Smooth muscle cell (in vitro differentiated cells): Measurements from ENCODE around the gene CHST8. TPM values are rescaled to one million over a fixed set of nuclear protein-coding genes. Genes with fewer than 3 reads are reported as not detected.

Experiments used
- DNase-seq: peaks from one replicate; lab custom pipeline; 2025; ENCODE audit not compliant: unreplicated experiment; lab: John Stamatoyannopoulos, UW
- H2AFZ ChIP-seq: fragments of 200-600 bp; sonication (generic); 2 replicates; pipeline ENCODE4 v1.6.0; 2016; ENCODE audit warnings: antibody characterized with exemption, low read depth, mild to moderate bottlenecking
- H3F3A ChIP-seq: fragments of 200-600 bp; sonication (generic); 2 replicates; pipeline ENCODE4 v1.6.0; 2017; ENCODE audit warnings: antibody characterized with exemption, low read depth
- H3K27ac ChIP-seq: fragments of 200-600 bp; sonication (generic); 2 replicates; pipeline ENCODE4 v1.5.1; 2016; ENCODE audit warnings: low read depth, mild to moderate bottlenecking
- H3K27me3 ChIP-seq: fragments of 200-600 bp; sonication (generic); 2 replicates; pipeline ENCODE4 v1.6.1; 2016; ENCODE audit warnings: low read depth, mild to moderate bottlenecking
- H3K36me3 ChIP-seq: fragments of 200-600 bp; sonication (generic); 2 replicates; pipeline ENCODE4 v1.5.1; 2016; ENCODE audit warnings: low read depth
- H3K4me1 ChIP-seq: fragments of 200-600 bp; sonication (generic); 2 replicates; pipeline ENCODE4 v1.5.1; 2016; ENCODE audit warnings: low read depth
- H3K4me2 ChIP-seq: fragments of 200-600 bp; sonication (generic); 2 replicates; pipeline ENCODE4 v1.6.0; 2016; ENCODE audit warnings: mild to moderate bottlenecking
- H3K4me3 ChIP-seq: fragments of 200-600 bp; sonication (generic); 2 replicates; pipeline ENCODE4 v1.5.1; 2016; ENCODE audit warnings: mild to moderate bottlenecking
- H3K79me2 ChIP-seq: fragments of 200-600 bp; sonication (generic); 2 replicates; pipeline ENCODE4 v1.6.0; 2016; ENCODE audit warnings: low read depth, mild to moderate bottlenecking
- H3K9ac ChIP-seq: fragments of 200-600 bp; sonication (generic); 2 replicates; pipeline ENCODE4 v1.6.0; 2016; ENCODE audit warnings: low read depth
- H3K9me3 ChIP-seq: fragments of 200-600 bp; sonication (generic); replicated peaks from 2 replicates; pipeline ENCODE4 v1.5.1; 2016; ENCODE audit warnings: low read depth
- H4K20me1 ChIP-seq: fragments of 200-600 bp; sonication (generic); 2 replicates; pipeline ENCODE4 v1.6.0; 2016; ENCODE audit warnings: low read depth
- WGBS: methylation state at CpG from one replicate; pipeline ENCODE4 v1.1.7; 2016; ENCODE audit warnings: low lambda C conversion rate; 5-methylcytosine and 5-hydroxymethylcytosine counted together
- polyA plus RNA-seq: library from polyadenylated mRNA; unstranded; fragments of >200 nt; fragmentation: Nextera tagmentation; extraction: Ambion mirVana; gene quantifications from 2 replicates; pipeline ENCODE4 v1.2.1, GENCODE V29; 2016
- total RNA-seq: library from RNA; depleted of rRNA; stranded (reverse); fragments of >200 nt; gene quantifications from 2 replicates; pipeline ENCODE4 v1.2.3, GENCODE V29; 2014
- TF ChIP-seq, protein P1 (sequence below): fragments of 200-600 bp; sonication (generic); IDR thresholded peaks from 2 replicates; pipeline ENCODE4 v1.5.1; 2017; ENCODE audit warnings: borderline replicate concordance, mild to moderate bottlenecking, antibody characterized with exemption; ENCODE audit not compliant: insufficient read depth, poor library complexity, severe bottlenecking

Gene CHST8
- total and polyA plus RNA-seq, 2 experiments from 2014 or later: not detected

DNA sequence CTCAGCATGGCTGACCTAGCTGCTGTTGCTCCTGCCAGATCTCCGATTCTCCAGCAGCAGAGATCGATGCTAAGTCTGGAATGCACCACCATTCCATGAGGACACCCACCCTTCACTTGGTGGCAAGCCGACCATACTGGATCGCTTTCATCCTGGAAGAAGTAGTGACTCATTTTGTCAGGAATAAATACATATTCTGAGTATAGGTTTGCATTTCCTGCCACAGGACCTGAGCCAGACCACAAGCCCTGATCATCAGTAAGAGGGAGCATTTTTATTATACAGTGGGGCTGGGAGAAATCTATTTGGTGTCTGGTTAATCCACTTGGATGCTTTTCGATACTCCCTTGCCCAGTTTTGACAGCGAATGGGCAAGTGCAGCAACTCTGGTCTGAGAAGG is 164.0 kb downstream of the CHST8 start:
- H4K20me1 ChIP-seq: no peaks in the 10 kb centered on the region
- no peaks in the 10 kb centered on the region for H3F3A ChIP-seq
- no peak for DNase-seq
- H2AFZ ChIP-seq: no peak overlapping the region
- H3K4me2 ChIP-seq: no peak overlapping the region
- 59% methylated on average over 6 of the region's 6 CpGs for WGBS
- TF ChIP-seq, protein P1, sequence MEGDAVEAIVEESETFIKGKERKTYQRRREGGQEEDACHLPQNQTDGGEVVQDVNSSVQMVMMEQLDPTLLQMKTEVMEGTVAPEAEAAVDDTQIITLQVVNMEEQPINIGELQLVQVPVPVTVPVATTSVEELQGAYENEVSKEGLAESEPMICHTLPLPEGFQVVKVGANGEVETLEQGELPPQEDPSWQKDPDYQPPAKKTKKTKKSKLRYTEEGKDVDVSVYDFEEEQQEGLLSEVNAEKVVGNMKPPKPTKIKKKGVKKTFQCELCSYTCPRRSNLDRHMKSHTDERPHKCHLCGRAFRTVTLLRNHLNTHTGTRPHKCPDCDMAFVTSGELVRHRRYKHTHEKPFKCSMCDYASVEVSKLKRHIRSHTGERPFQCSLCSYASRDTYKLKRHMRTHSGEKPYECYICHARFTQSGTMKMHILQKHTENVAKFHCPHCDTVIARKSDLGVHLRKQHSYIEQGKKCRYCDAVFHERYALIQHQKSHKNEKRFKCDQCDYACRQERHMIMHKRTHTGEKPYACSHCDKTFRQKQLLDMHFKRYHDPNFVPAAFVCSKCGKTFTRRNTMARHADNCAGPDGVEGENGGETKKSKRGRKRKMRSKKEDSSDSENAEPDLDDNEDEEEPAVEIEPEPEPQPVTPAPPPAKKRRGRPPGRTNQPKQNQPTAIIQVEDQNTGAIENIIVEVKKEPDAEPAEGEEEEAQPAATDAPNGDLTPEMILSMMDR: no peak
- no peaks in the 10 kb centered on the region for H3K27me3 ChIP-seq
- no peak overlapping the region for H3K4me3 ChIP-seq
- no peaks in the 10 kb centered on the region for H3K79me2 ChIP-seq
- no peak overlapping the region for H3K27ac ChIP-seq
- no peak overlapping the region for H3K9ac ChIP-seq
- H3K4me1 ChIP-seq: no peaks in the 10 kb centered on the region
- no peaks in the 10 kb centered on the region for H3K9me3 ChIP-seq
- no peaks in the 10 kb centered on the region for H3K36me3 ChIP-seq

DNA sequence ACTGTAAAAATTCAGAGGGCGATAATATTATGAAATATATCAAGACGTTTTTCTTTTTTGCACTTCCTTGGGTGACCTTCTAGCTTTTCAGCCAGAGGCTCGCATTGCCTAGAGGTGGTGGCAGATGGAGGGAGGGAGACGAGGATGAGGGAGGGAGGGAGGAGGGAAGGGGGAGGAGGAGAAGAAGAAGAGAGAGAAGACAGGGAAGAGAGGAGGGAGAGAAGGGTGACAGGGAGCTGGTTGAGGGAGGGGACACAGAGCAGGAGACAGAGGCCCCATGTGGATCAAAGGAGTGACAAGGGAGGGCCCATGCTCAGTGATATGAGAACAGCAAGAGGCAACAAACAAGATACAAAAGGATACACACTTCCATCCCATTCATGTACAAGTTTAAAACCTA is 166.9 kb downstream of the CHST8 start:
- H4K20me1 ChIP-seq: no peaks in the 10 kb centered on the region
- H3K36me3 ChIP-seq: no peaks in the 10 kb centered on the region
- no peak overlapping the region for H3K4me3 ChIP-seq
- peaks cover under 1% of the 10 kb centered on the region for H3K79me2 ChIP-seq
- no peak for DNase-seq
- H3K4me1 ChIP-seq: no peaks in the 10 kb centered on the region
- WGBS: 60% methylated on average over 3 of the region's 4 CpGs
- H3K27me3 ChIP-seq: no peaks in the 10 kb centered on the region
- no peaks in the 10 kb centered on the region for H3F3A ChIP-seq
- no peak overlapping the region for H3K4me2 ChIP-seq
- no peak overlapping the region for H3K27ac ChIP-seq
- H2AFZ ChIP-seq: no peak overlapping the region
- TF ChIP-seq, protein P1: no peak
- no peak overlapping the region for H3K9ac ChIP-seq
- H3K9me3 ChIP-seq: no peaks in the 10 kb centered on the region

DNA sequence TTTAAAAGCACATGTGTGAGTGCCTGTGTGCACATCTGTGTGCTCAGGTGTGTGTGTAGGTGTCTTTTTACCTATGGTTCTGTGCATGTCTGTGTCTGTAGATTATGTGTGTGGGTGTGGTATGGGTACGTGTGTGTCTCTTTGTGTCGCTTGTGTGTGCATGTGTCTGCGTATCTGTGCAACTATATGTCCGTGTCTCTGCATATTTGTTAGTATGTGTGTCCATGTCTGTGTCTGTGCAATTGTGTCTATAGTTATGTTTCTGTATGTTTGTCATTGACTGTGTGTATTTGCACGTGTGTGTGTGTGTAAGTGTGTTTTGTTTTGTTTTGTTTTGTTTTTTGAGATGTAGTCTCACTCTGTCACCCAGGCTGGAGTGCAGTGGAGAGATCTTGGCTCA is 167.6 kb downstream of the CHST8 start:
- H3K4me2 ChIP-seq: no peak overlapping the region
- H3K27me3 ChIP-seq: no peaks in the 10 kb centered on the region
- WGBS: 90% methylated on average over 5 of the region's 5 CpGs
- peaks cover 2% of the 10 kb centered on the region for H3K79me2 ChIP-seq
- no peaks in the 10 kb centered on the region for H3F3A ChIP-seq
- H3K4me3 ChIP-seq: no peak overlapping the region
- H3K36me3 ChIP-seq: no peaks in the 10 kb centered on the region
- no peak for DNase-seq
- H3K9ac ChIP-seq: no peak overlapping the region
- no peak overlapping the region for H3K27ac ChIP-seq
- H2AFZ ChIP-seq: no peak overlapping the region
- no peaks in the 10 kb centered on the region for H4K20me1 ChIP-seq
- TF ChIP-seq, protein P1: no peak
- no peaks in the 10 kb centered on the region for H3K9me3 ChIP-seq
- H3K4me1 ChIP-seq: no peaks in the 10 kb centered on the region

DNA sequence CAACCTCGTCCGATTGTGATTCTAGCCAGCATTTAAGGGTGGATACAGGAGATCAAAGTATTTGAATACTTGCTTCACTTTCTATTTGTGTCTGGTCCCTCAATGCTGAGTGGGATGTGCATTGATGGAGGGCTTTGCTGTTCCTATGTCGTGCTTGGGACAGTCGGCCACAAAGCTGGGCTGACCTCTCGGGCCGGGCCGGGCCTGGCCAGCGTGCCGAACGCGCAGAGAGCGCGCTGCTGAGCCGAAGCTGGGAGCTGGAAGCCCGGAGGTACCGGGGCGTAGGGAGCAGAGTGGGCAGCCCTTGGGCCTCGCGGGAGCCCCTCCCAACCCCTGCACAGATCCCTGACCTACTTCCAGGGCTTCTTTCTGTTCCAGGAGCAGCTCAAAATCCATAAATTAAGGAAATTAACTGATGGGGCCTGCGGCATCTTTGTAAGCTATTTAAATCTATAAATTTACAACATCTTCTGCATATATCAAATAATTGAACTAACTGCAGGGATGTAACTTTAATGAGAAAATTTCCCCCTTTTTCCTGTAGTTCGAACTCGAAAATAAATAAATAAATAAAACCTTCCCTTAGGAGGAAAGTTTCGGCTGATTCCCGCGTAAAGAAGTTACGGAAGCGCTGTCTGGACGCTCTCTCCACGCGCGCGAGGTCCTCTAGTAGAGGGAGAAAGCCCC is 173.1 kb downstream of the CHST8 start:
- peak overlapping the region; percentile 67 for H3K27ac ChIP-seq

More for the DNA sequence above, 173.1 kb downstream of the CHST8 start:
- H2AFZ ChIP-seq: peak overlapping the region; percentile 78
- peak overlapping the region; percentile 99 for H3K4me2 ChIP-seq
- no peaks in the 10 kb centered on the region for H3K9me3 ChIP-seq
- H3F3A ChIP-seq: peaks cover 8% of the 10 kb centered on the region
- H4K20me1 ChIP-seq: peaks cover 8% of the 10 kb centered on the region
- peak overlapping the region; percentile 61 for H3K9ac ChIP-seq
- H3K27me3 ChIP-seq: no peaks in the 10 kb centered on the region
- H3K79me2 ChIP-seq: peaks cover 7% of the 10 kb centered on the region
- no peak for DNase-seq
- peak overlapping the region; percentile 90 for H3K4me3 ChIP-seq
- no peaks in the 10 kb centered on the region for H3K36me3 ChIP-seq
- H3K4me1 ChIP-seq: peaks cover 13% of the 10 kb centered on the region
- WGBS: 16% methylated on average over 32 of the region's 32 CpGs
- TF ChIP-seq, protein P1: no peak
